BE2C (cell line): ENCODE data around the gene PADI6.

Source experiments
- DNase-seq: peaks from one replicate; pipeline ENCODE4 v3.0.0-alpha.2; 2020
- H3K27me3 ChIP-seq: fragments of 250-450 bp; sonication (Bioruptor Pico); 2 replicates; pipeline ENCODE4 v1.5.1; 2020; ENCODE audit warnings: mild to moderate bottlenecking
- H3K36me3 ChIP-seq: fragments of 250-450 bp; sonication (Bioruptor Pico); 2 replicates; pipeline ENCODE4 v1.5.1; 2020; ENCODE audit warnings: mild to moderate bottlenecking
- H3K4me1 ChIP-seq: fragments of 250-450 bp; sonication (Bioruptor Pico); 2 replicates; pipeline ENCODE4 v1.5.1; 2020
- H3K4me3 ChIP-seq: 2 replicates; pipeline ENCODE4 v1.5.1; 2011; ENCODE audit warnings: low read depth, low read length
- H3K9me3 ChIP-seq: fragments of 250-450 bp; sonication (Bioruptor Pico); 2 replicates; pipeline ENCODE4 v1.5.1; 2020
- CTCF ChIP-seq: IDR thresholded peaks from 2 replicates; pipeline ENCODE4 v1.5.1; 2012; ENCODE audit warnings: mild to moderate bottlenecking, low read depth, low read length

PADI6 gene

GRCh38 chr1:17441993-17442357 is 70.0 kb downstream of the PADI6 start:
- Histone ChIP-seq H3K36me3 (peaks cover 3% of the 10 kb centered on the region), H3K4me3 (no peak overlapping the region)

GRCh38 chr1:17442841-17443240 is 70.8 kb downstream of the PADI6 start:
- H3K36me3 ChIP-seq: no peaks in the 10 kb centered on the region
- no peaks in the 10 kb centered on the region for H3K27me3 ChIP-seq
- no peak for DNase-seq
- no peak overlapping the region for H3K4me3 ChIP-seq
- H3K4me1 ChIP-seq: no peaks in the 10 kb centered on the region
- H3K9me3 ChIP-seq: no peaks in the 10 kb centered on the region
- no peak for TF ChIP-seq CTCF

More at GRCh38 chr1:17441993-17442357, 70.0 kb downstream of the PADI6 start:
- no peak for TF ChIP-seq CTCF
- DNase-seq: no peak
- H3K27me3 ChIP-seq: no peaks in the 10 kb centered on the region
- no peaks in the 10 kb centered on the region for H3K4me1 ChIP-seq
- no peaks in the 10 kb centered on the region for H3K9me3 ChIP-seq

GRCh38 chr1:17447501-17447992 is 75.6 kb downstream of the PADI6 start:
- no peak for DNase-seq
- H3K4me1 ChIP-seq: no peaks in the 10 kb centered on the region
- no peaks in the 10 kb centered on the region for H3K9me3 ChIP-seq
- H3K4me3 ChIP-seq: no peak overlapping the region
- TF ChIP-seq CTCF: no peak
- no peaks in the 10 kb centered on the region for H3K36me3 ChIP-seq
- no peaks in the 10 kb centered on the region for H3K27me3 ChIP-seq
